Endothelial cell of umbilical vein (primary cell): ENCODE data around the gene C1QTNF5. TPM values are rescaled to one million over a fixed set of nuclear protein-coding genes. Genes with fewer than 3 reads are reported as not detected.

ENCODE experiments used
- BruUV-seq: library from RNA; stranded (reverse); fragments of 400-500 nt; replicated peaks from 2 replicates; lab custom pipeline; 2021; lab: Mats Ljungman, UMichigan
- CTCF ChIA-PET: fragments of 300-600, 350-600 bp; sonication (Branson Sonifier 250); formaldehyde crosslinking; loops from one replicate; lab custom pipeline; 2021; ENCODE audit warnings: antibody characterized with exemption, inconsistent platforms; lab: Charles Lee
- POLR2A ChIA-PET: fragments of 300-600, 350-600 bp; sonication (Branson Sonifier 250); formaldehyde crosslinking; loops from one replicate; lab custom pipeline; 2021; ENCODE audit warnings: antibody characterized with exemption, inconsistent platforms; lab: Charles Lee
- DNase-seq: peaks from one replicate; pipeline ENCODE4 v3.0.0-alpha.2; 2011; ENCODE audit warnings: low read depth, low spot score
- FAIRE-seq: peaks from 2 replicates; lab custom pipeline; 2011; peaks lifted over from hg19 to GRCh38; lab: Jason Lieb, UNC
- H2AFZ ChIP-seq: 2 replicates; pipeline ENCODE4 v1.6.0; 2012; ENCODE audit warnings: low read depth, low read length, control low read depth, inconsistent platforms
- H3K27ac ChIP-seq: 2 replicates; pipeline ENCODE4 v1.5.1; 2011; ENCODE audit warnings: low read depth, mild to moderate bottlenecking, control low read depth, low read length, moderate library complexity; ENCODE audit not compliant: insufficient read depth
- H3K27me3 ChIP-seq, 2 experiments: 2 replicates each; pipeline versions ENCODE4 v1.6.0 to v1.6.1; 2011; ENCODE audit warnings: low read length in 2 of 2, mixed read lengths in 1 of 2; ENCODE audit not compliant: control insufficient read depth in 2 of 2, insufficient read depth in 2 of 2
- H3K36me3 ChIP-seq, 2 experiments: 2 replicates in 1 of 2; 3 replicates in 1 of 2; pipeline ENCODE4 v1.5.1; 2011; ENCODE audit warnings: low read length in 2 of 2, mild to moderate bottlenecking in 1 of 2, moderate library complexity in 1 of 2; ENCODE audit not compliant: control insufficient read depth in 2 of 2, insufficient read depth in 2 of 2; ENCODE audit errors: extremely low read depth in 1 of 2
- H3K4me1 ChIP-seq: 3 replicates; pipeline ENCODE4 v1.5.1; 2011; ENCODE audit warnings: mild to moderate bottlenecking, low read length; ENCODE audit not compliant: control insufficient read depth, insufficient read depth; ENCODE audit errors: extremely low read depth
- H3K4me2 ChIP-seq: 2 replicates; pipeline ENCODE4 v1.6.1; 2011; ENCODE audit warnings: low read length, control low read depth, mixed read lengths; ENCODE audit not compliant: insufficient read depth
- H3K4me3 ChIP-seq, 3 experiments: fragments of 200-600 bp in 1 of 3; sonication (generic), shearing (Covaris generic) in 1 of 3; replicated peaks in 1 of 3; 2 replicates each; pipeline ENCODE4 v1.5.1; 2011 to 2016; ENCODE audit warnings: control low read depth in 3 of 3, low read length in 3 of 3, mild to moderate bottlenecking in 2 of 3, inconsistent platforms in 1 of 3, low read depth in 1 of 3, moderate library complexity in 1 of 3; ENCODE audit not compliant: insufficient read depth in 1 of 3
- H3K79me2 ChIP-seq: 2 replicates; pipeline ENCODE4 v1.6.0; 2012; ENCODE audit warnings: low read length, inconsistent platforms; ENCODE audit not compliant: control insufficient read depth, insufficient read depth
- H3K9ac ChIP-seq: replicated peaks from 2 replicates; pipeline ENCODE3; 2011; ENCODE audit warnings: low read length, control low read depth; ENCODE audit not compliant: insufficient read depth; ENCODE audit errors: extremely low read depth
- H3K9me1 ChIP-seq: replicated peaks from 3 replicates; pipeline ENCODE4 v1.6.0; 2011; ENCODE audit warnings: mild to moderate bottlenecking, low read length; ENCODE audit not compliant: control insufficient read depth, insufficient read depth; ENCODE audit errors: extremely low read depth
- H3K9me3 ChIP-seq: replicated peaks from 2 replicates; pipeline ENCODE4 v1.5.1; 2012; ENCODE audit warnings: low read length, inconsistent platforms; ENCODE audit not compliant: control insufficient read depth, insufficient read depth
- H4K20me1 ChIP-seq: replicated peaks from 2 replicates; pipeline ENCODE3; 2011; ENCODE audit warnings: mild to moderate bottlenecking, low read length; ENCODE audit not compliant: control insufficient read depth, insufficient read depth; ENCODE audit errors: extremely low read depth
- CTCF ChIP-seq, 2 donors: IDR thresholded peaks; 1 replicate in 1 of 2; 2 replicates in 1 of 2; pipeline ENCODE4 v1.5.1; 2011; ENCODE audit warnings: low read length in 2 of 2, mild to moderate bottlenecking in 2 of 2, moderate library complexity in 2 of 2, control low read depth in 1 of 2, inconsistent platforms in 1 of 2, low read depth in 1 of 2; ENCODE audit not compliant: insufficient read depth in 1 of 2; ENCODE audit errors: extremely low read depth in 1 of 2
- EZH2 ChIP-seq: IDR thresholded peaks from 2 replicates; pipeline ENCODE4 v1.6.1; 2012; ENCODE audit warnings: borderline replicate concordance, low read depth, mild to moderate bottlenecking, moderate library complexity, low read length, inconsistent platforms; ENCODE audit not compliant: severe bottlenecking
- FOS ChIP-seq: IDR thresholded peaks from 2 replicates; pipeline ENCODE4 v1.6.1; 2011; ENCODE audit warnings: mild to moderate bottlenecking, low read length, moderate library complexity, borderline replicate concordance; ENCODE audit not compliant: insufficient read depth
- GATA2 ChIP-seq: IDR thresholded peaks from 2 replicates; pipeline ENCODE4 v1.7.0; 2011; ENCODE audit warnings: low read depth, mild to moderate bottlenecking, moderate library complexity, mixed read lengths, low read length; ENCODE audit not compliant: insufficient read length, insufficient read depth
- JUN ChIP-seq: IDR thresholded peaks from 2 replicates; pipeline ENCODE4 v1.6.1; 2011; ENCODE audit warnings: borderline replicate concordance, low read depth; ENCODE audit not compliant: insufficient read length, insufficient read depth
- MAX ChIP-seq: IDR thresholded peaks from 2 replicates; pipeline ENCODE4 v1.6.1; 2011; ENCODE audit not compliant: insufficient read depth, insufficient read length
- MYC ChIP-seq: IDR thresholded peaks from one replicate; pipeline ENCODE4 v1.6.1; 2011; ENCODE audit warnings: mild to moderate bottlenecking, low read depth, low read length
- POLR2A ChIP-seq: IDR thresholded peaks from 2 replicates; pipeline ENCODE4 v1.6.1; 2012; ENCODE audit warnings: low read depth, mild to moderate bottlenecking, control low read depth, low read length
- POLR2AphosphoS5 ChIP-seq: IDR thresholded peaks from 2 replicates; pipeline ENCODE4 v1.6.1; 2012; ENCODE audit warnings: low read depth, mild to moderate bottlenecking, control low read depth, low read length, moderate library complexity; ENCODE audit not compliant: insufficient read depth
- dilution Hi-C: fragments of 300-500 bp; cut with MboI; formaldehyde crosslinking; loops from one replicate; pipeline ENCODE4 v1.15.0; 2019; ENCODE audit warnings: low sequenced_read_pairs; ENCODE audit not compliant: extremely low pct_ligation_motif_present
- intact Hi-C: fragments of 100-400 bp; cut with micrococcal nuclease; formaldehyde crosslinking; loops from one replicate; pipeline ENCODE4 v1.10.0; 2022
- polyA plus RNA-seq, 4 experiments: library from polyadenylated mRNA; depleted of rRNA in 3 of 4; stranded (reverse) in 3 of 4; unstranded in 1 of 4; fragments of >200 nt; gene quantifications; 2 replicates each; pipeline versions ENCODE4 v1.2.1 to v1.2.3, GENCODE V29; 2011 to 2012; ENCODE audit warnings: missing spikeins in 1 of 4
- total RNA-seq: library from RNA; stranded (reverse); gene quantifications from 2 replicates; pipeline ENCODE4 v1.2.3, GENCODE V29; 2021

C1QTNF5 gene
- total and polyA plus RNA-seq, 2 donors (not counting 3 experiments of a cell fraction or from before 2014, with no cell fraction given) = 126 to 201 TPM

DNA sequence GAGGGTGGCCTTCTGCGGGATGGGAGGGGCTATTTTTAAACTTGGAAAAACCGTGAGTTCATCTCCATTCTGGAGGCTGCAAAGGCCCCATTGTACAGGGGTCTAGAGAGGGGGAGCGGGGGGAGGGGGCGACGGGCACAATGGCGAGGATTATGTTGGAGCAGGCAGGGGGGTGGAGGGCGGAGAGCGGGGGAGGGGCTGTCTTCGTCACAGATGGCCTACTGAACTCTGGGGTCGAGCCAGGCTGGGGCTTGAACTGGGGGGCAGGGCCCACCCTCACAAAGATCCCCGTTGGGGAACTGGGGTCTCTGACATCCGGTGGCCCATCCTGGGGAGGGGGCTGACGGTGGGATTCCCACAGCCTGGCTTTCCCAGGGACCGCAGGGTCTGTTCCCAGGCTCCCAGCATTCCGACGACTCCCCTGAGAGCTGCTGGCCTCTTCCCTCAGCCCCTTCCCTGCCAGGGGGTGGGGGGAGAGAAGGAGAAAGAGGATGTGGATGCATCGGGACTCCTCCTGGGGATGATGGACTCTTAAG is 20.4 kb downstream of the C1QTNF5 start:
- CTCF ChIA-PET = interaction anchor here (0.8 to 15.9 kb wide), 11 partner anchors 11 to 302 kb away, joined by 3 to 301 read pairs (median 3); partner anchors contain the start of genes C1QTNF5, CBL, DPAGT1 and RPS25

GRCh38 chr11:119319700-119320239 is 20.9 kb downstream of the C1QTNF5 start:
- POLR2A ChIA-PET = interaction anchor here (0.6 to 2.2 kb wide), 3 partner anchors 12 to 221 kb away, joined by 6 to 18 read pairs (median 17); no protein-coding TSS in a partner anchor

More for the DNA sequence above, 20.4 kb downstream of the C1QTNF5 start:
- H3K27me3 ChIP-seq = no peaks in the 10 kb centered on the region
- FAIRE-seq = no peak
- POLR2A ChIA-PET = interaction anchor here (0.9 to 2.2 kb wide), 2 partner anchors 12 to 225 kb away, joined by 4 to 17 read pairs; a partner anchor contains a TSS
- dilution Hi-C loops = no loop called here
- H3K4me2 ChIP-seq = peak overlapping the region; percentile 57
- no TSS peak for BruUV-seq
- H3K36me3 ChIP-seq = no peaks in the 10 kb centered on the region
- H2AFZ ChIP-seq = no peak overlapping the region
- H3K9me1 ChIP-seq = no peaks in the 10 kb centered on the region
- H3K4me1 ChIP-seq = peaks cover 53% of the 10 kb centered on the region
- H3K4me3 ChIP-seq = peak overlapping the region in 2 of 3 experiments; percentile 23 to 29
- H3K27ac ChIP-seq = peak overlapping the region; percentile 93
- peak; percentile 60 for DNase-seq
- no peaks in the 10 kb centered on the region for H4K20me1 ChIP-seq
- peak overlapping the region; percentile 68 for H3K9ac ChIP-seq
- intact Hi-C loops = loop anchor here (2.0 kb wide), 5 partner anchors 58 to 708 kb away; partner anchors contain the start of genes DDX6 and USP2
- H3K79me2 ChIP-seq = peaks cover 22% of the 10 kb centered on the region
- TF ChIP-seq POLR2A = peak; percentile 54
- no peak for TF ChIP-seq EZH2
- no peaks in the 10 kb centered on the region for H3K9me3 ChIP-seq

More at GRCh38 chr11:119319700-119320239, 20.9 kb downstream of the C1QTNF5 start:
- Histone ChIP-seq H2AFZ (no peak overlapping the region), H3K9me1 (no peaks in the 10 kb centered on the region), H3K79me2 (peaks cover 27% of the 10 kb centered on the region), H3K9ac (peak overlapping the region; percentile 61), H3K4me3 (no peak overlapping the region), H3K4me2 (peak overlapping the region; percentile 6), H3K4me1 (peaks cover 56% of the 10 kb centered on the region), H3K27me3 (no peaks in the 10 kb centered on the region), H4K20me1 (no peaks in the 10 kb centered on the region), H3K36me3 (peaks cover 1 to 3% of the 10 kb centered on the region in 2 experiments), H3K27ac (peak overlapping the region; percentile 93), H3K9me3 (no peaks in the 10 kb centered on the region)
- BruUV-seq = no TSS peak
- dilution Hi-C loops = no loop called here
- TF ChIP-seq FOS (peak; percentile 67), GATA2 (peak; percentile 92), POLR2AphosphoS5 (peak; percentile 86), EZH2 (no peak), POLR2A (peak; percentile 48), MAX (no peak), JUN (no peak), CTCF (IDR thresholded peaks at IDR 0.05; ENCODE audit: extremely low read depth in 1 of 2, insufficient read depth in 1 of 2, low read depth in 1 of 2, low read length in 2 of 2) (no peak), MYC (peak; percentile 58)
- peak; percentile 99 for FAIRE-seq
- intact Hi-C loops = loop anchor here (2.0 to 5.0 kb wide), 7 partner anchors 57 to 707 kb away; partner anchors contain the start of genes DDX6, USP2 and VPS11
- peak; percentile 85 for DNase-seq
- CTCF ChIA-PET = interaction anchor here (1.4 to 15.9 kb wide), 5 partner anchors 12 to 114 kb away, joined by 3 to 301 read pairs (median 17); partner anchors contain the start of genes C1QTNF5 and CBL
